HG03521 (cell line): Measurements from ENCODE around the gene MYNN.
A peak's percentile ranks its signal among the peaks of the same experiment; 100 is the strongest.
"Not testable (repeated sequence)": the region's sequence is repeated elsewhere in the genome, so short reads cannot be mapped to it uniquely, and the experiment has no call there.

Experiments
- ATAC-seq: cut with Tn5 transposase; IDR thresholded peaks from one replicate; pipeline ENCODE4 v1.9.1; 2021; ENCODE audit warnings: mild to moderate bottlenecking, moderate library complexity; ENCODE audit not compliant: unreplicated experiment

MYNN gene

DNA sequence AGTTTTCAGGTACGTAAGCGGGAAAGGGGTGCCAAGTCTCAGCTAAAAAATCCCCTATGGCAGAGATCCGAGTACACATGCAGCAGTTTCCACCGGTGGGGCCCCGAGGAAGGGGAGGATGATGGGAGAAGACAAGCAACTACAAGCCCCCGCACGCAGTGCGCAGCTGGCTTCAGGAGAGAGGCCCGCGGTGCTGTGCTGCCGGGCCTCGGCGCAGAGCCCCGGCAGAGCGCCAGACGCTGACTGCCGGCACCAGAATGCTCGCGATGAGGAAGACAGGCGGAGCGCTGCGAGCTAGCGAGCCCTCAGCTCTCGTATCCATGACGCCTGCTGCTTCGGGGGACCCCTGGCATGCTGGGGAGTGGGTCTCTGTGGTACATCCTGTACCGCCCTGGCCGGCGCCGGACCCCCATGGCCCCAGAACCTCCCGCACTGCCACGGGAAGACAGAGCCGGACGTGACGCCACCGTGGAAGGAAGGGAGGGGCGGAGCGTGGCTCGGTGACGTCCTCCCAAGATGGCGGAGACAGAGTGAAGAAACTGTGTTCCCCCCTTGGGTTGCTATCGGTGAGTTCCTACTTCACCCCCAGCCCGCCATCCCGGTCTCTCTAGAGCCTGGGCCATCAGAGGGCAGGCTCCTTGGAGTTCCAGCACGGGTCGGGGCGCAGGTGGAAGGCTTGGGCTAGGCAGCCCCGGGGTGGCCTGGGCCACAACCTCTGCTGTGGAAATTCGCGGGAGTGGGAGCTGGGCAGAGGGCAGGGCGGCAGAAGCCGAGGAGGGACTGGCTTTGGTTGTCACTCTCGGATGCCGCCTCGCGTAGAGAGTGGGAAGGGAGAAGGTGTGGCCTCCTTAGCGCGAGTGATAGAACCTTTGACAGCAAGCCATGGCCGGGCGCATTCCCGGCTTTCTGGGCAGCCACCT, at the start of gene MYNN:
MYNN (plus strand) TSS at position 500 of the 920 bp plus-strand sequence. CDS start 900 bp downstream, outside the sequence.
- peak; percentile 83 for ATAC-seq

DNA sequence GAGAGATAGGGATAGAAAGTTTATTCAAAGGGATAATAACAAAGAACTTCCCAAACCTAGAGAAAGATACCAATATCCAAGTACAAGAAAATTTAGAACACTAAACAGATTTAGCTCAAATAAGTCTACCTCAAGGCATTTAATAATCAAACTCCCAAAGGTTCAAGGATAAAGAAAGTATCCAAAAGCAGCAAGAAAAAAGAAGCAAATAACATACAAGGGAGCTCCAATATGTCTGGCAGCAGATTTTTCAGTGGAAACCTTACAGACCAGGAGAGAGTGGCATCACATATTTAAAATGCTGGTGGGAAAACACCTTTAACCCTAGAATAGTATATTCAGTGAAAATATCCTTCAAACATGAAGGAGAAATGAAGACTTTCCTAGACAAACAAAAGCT, 41.3 kb upstream of the MYNN start:
- ATAC-seq = not testable (repeated sequence)

DNA sequence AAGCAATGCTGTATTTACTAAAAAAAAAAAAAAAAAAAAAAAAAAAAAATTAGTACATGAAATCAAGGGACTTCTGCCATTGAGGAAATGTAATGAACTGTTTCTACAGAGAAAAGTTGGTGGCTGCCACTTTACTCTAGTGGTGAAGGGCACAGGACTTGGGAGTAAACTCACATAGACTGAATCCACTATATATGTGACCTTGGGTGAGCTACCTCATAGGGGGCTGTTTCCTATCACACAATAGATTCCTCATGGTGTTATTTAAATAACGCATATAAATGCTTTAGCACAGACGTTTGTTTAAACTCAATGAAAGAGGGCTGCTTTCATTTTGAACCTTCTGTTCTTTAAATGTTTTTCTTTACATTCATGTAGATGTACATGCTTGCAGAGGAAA, 34.1 kb upstream of the MYNN start:
- no peak for ATAC-seq

DNA sequence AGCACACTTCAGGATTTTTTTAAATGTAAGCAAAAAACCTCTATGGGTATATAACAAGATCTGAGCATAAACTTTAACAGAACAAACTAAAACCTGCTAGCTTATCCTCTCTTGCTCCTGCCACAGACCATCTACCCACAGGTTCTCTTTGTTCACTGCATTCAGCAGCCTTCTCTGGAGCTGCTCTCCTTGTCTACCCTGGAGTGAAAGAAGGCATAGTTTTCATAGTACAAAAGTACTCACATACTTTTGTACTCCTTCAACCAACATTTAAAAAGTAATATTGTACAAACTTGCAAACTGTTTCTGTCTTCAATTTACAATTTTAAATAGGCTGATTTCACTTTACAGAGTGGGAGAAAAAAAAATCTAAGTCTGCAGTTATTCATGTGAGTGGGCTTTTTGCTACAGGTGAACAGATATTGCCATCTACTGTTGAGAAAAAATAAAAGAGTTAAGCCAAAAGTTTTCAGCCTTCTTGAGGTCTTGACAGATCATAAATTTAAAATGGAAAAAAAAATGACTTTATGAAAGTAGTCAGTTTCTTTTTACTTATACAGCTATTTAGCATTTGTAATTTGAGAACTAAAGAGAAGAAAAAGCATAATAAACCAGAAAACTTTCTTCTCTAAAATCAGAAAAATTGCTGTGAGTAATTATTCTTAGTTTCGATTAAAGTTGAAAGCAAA, 28.7 kb upstream of the MYNN start:
- ATAC-seq = no peak

DNA sequence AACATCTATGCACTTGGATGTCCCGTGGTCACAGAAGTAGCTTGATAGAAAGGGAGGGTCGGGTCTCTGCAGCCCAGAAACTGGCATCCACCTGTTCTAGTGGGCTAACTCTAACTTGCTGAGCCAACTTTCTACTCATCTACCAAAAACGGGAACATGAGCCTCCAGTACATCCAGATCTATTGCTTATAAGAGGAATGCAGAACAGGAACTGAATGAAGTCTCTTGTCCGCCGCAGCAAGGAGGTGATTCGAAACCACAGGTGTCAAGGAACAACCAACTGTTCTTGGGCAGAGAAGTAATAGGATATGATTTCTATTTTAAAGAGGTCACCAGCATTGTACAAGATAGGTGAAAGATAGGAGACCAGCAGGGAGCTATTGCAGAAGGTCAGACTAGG, 26.3 kb upstream of the MYNN start:
- ATAC-seq = no peak

DNA sequence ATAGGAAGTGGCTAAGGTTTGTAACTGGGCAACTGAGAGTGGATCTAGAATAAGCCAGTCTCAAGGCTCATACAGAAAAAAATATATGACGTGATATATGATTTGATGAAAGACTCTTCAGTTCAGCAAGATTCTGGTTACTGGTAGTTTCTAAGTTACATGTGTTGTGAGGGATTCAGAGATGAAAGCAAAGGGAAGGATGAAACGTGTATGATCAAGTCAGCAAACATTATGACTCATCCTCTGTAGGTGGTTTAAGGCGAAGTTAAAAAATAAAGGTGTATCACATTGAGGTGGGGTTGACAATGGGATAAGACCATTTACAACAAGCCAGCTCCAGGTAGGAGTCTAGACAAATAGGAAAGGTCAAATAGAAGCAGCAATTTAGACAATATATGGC, 24.5 kb upstream of the MYNN start:
- ATAC-seq = no peak

DNA sequence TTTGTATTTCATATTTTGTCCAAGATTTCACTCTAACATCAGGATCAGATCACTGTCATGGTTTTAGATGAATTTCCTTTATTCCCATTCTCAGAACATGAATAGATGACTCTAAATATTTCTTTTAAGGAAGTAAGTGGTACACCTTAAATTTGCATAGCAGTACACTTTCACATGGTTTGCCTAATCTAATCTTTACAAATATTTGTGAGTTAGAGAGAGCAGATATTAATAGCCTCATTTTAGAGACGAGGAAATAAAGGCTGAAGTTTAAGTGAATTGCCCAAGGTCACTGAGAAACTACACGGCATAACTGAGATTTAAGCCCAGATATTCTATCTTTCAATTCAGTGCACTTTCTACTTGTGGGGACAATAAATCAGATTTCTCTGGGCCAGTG, 22.5 kb upstream of the MYNN start:
- ATAC-seq = no peak

DNA sequence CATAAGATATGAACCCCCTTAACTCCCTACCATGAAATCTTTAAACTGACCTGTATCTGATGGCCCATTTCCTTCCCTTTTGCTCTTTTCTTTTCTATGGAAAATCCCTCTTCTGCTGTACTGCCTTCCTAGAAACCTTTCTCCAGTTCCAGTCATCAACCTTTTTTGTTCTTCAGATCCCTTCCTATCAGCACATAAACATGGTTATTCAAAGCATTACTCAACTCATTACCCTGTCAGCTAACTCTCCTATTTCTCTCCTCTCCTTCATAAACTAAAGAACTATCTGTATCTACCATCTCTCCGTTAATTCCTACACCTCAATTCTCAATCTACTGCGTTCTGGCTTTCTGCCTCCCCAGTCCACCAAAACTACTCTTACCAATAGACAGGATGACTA, 21.3 kb upstream of the MYNN start:
- ATAC-seq = no peak

DNA sequence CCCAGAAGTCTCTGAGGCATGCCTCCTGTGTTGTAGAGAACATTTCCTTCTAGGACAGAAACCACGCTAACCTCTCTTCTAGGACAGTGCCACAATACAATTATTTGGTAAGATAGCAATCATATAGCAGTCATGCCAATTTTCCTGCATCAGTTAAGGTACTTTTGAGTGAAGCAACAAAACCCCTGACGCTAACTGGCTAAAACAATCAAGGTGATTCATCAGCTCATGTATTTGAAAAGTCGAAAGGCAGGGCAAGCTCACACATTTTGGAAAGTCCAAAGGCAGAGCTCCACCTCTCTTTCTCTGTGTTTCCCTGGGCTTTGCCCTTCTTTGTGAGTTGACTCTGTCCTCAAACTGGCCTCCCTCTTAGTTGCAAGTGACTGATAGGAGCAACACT, 18.5 kb upstream of the MYNN start:
- no peak for ATAC-seq

DNA sequence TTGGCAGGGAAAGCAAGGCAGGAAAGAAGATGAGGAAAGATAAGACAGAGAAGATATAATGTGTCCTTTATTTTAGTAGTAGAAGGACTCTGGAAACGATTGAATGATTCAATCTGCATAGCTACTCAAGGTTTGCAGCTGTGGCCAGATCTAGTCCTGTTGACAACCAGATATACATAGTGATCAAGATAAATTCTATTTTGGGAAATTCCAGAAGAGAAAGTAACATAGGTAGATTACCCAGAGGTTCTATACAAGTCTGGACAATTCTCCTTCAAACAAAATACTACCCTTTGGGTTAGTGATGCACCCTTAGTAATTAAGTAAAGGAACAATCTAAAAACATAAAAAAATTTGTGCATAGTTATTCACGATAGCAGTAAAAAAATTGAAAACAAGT, 17.7 kb upstream of the MYNN start:
- no peak for ATAC-seq

DNA sequence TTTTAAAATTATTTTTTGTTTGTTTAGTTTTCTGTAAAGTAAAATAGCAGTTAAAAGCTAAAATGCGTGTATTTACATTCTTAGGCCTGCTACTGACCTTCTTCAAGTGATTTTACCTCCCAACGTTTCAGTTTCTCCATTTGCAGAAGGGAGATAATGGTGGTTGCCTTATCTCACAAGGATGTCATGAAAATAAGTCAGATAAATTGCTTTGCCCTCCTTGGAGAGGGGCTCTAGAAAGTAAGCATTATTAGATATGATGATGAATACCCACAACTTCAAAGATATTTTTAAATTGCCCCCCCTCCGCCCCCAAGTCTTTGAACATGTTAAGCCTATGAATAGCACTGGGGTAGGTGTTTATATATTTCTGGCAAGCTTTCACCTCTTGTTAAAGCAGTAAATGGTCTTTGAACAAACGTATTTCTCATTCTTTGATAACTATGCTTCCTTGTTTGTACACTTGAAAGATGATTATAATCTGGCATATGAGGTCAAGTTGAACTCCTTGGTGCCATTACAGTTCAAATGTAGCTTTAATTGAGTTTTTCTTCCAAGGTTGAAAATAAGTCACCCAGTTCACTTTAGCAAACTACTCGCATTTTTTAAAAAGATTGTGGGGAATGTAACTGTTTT, 14.7 kb upstream of the MYNN start:
- no peak for ATAC-seq

DNA sequence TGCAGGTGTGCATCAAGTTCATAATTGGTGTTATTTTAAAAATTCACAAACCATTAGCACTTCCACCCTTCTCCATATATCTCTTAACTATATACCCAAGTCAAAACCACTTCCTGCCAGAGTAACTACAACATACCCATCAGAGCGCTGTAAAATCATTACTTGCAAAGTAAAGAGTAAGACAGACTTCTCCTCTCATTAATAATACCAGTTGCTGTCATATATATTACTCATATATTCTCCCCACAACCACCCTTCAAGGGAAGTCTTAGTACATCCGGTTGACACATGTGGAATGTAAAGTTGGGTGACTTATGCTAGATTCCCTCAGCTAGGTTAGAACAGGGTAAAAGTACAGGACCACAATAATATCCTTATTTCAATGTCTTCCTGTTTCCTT, 13.9 kb upstream of the MYNN start:
- ATAC-seq = peak; percentile 47

DNA sequence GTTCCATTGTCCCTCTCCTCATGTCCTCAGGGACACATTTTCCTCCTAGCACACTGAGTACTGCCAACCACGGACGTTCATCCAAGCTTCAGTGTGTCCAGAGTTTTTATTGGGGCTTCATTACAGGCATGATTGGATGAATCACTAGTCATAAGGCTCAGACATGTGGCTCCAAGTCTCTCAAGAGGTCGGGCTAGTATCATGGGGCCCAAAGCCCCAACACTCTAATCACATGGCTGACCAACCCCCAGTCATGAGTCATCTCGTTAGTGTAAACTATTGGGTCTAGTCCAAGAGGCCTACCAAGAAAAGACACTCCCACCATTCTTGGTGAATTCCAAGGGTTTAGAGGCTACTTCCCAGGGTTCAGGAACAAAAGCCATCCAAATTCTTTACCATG, 12.7 kb upstream of the MYNN start:
- ATAC-seq = no peak

DNA sequence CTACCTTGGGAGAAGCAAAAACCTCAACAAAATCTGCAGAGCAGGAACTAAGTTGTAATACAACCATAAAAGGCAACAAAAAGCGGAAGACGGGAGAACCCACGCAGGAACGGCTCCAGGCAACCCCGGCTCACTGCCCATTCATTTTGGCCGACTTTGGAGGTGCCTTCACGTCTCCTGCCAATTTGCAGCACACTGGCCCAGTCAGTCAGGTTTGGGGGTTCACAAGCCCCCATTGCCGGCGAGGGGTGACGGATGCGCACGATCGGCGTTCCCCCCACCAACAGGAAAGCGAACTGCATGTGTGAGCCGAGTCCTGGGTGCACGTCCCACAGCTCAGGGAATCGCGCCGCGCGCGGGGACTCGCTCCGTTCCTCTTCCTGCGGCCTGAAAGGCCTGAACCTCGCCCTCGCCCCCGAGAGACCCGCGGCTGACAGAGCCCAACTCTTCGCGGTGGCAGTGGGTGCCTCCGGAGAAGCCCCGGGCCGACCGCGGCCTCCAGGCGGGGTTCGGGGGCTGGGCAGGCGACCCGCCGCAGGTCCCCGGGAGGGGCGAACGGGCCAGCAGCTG, 8.8 kb upstream of the MYNN start:
- ATAC-seq = peak; percentile 39

DNA sequence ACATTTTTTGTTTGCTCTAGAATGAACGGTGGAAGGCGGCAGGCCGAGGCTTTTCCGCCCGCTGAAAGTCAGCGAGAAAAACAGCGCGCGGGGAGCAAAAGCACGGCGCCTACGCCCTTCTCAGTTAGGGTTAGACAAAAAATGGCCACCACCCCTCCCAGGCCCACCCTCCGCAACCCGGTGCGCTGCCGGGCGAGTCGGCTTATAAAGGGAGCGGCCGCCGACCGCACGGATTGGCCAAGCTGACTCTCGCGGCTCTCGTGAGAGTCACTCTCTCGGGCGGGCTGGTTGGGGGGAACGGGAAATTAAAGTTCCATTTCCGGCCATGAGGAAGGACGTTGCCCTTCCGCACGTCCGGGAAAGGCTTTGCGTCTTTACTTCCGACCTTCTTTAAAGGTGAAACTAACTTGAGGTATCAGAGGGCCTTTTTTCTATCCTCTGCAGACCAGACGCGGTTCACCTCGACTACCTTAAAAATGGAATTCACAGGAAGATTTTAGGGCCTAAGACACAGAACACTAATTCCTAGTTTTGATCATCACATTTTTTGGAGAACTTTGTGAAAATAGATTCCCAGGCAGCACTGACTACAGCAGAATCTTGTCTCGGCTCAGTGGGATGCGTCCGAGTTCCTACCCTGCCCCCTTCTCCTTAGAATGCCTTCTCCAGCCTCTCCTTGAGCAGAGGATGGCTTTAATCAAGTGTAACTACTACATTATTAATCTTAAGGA, 8.1 kb upstream of the MYNN start, which contains the start of gene TERC:
TERC (minus strand) TSS at position 179 of the 731 bp plus-strand sequence.
- peak; percentile 74 for ATAC-seq

DNA sequence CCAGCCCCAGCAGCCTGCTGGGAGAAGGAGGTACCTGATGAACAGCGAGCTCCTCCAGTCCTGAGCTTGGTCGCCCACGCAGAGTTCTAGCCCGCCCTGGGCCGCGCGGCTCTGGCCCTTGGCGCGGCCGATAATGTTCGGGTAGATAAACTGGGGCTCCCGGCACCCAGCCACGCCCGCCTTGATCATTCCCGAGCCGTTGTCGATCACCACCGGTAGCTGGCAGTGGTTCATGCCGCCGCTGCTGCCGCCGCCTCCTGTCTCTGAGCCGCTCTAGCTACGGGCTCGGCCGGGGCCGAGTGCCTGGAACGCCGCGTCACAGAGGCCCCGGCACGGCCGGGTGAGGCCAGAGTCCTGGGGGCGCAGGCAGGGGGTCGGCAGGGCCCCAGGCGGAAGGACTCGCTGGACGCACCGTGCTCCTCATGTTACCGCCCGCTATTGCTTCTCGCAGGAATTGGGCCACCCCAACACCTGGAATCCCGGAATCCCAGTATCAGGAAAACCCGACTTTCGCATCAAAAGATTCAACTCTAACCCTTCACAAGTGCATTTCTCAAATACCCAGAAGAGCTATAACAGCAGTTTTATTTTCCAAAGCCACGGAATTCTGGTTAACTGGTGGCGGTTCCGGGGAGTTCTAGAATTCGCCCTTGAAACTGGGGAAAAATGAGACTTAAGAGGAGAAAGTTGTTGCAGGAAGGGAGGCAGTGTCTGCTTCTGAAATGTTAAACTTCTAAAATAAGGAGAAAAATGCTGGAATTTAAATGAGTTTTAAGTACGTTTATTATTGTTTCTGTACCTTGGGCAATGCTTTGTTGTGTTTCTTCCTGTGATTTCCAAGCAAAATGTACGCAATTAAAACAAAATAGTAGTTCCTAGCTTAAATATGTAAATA, 3.7 kb upstream of the MYNN start, which contains the start of gene ACTRT3:
ACTRT3 (minus strand) TSS at position 275 of the 895 bp plus-strand sequence; CDS start at position 234, 41 bp downstream.
- ATAC-seq = peak; percentile 21

DNA sequence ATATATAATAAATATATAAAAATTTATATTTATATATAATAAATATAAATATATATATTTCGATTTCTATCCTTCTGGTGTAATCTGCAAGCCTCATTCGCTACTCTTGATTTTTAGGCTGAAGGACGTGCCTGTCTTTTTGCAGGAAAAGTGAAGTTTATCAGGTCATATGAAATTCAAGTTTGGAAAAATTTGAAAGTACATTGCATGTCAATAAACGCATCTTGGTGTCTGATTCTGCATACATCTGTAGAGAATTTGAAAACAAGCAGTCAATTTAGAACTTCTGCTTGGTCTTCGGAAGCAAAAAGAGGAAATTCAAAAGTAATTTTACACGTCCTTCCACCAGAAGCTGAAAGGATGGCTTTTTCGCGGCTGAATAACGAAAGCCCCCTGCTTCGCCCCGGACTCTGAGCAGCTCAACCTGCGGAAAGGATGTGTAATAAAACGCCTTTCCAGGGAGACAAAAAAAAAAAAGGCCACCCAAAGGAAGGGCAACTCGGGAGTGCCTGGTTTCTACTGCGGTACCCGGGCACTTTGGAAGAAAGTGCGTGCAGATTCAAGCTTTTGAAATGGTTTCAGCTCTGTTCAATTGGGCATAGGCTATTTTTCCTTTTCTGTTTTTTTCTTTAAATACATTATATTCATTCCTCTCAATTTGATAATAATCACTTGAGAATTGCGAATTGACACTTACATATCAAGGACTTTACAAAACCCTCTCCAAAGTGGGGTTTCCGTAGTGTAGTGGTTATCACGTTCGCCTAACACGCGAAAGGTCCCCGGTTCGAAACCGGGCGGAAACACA, 1.5 kb upstream of the MYNN start:
- ATAC-seq = no peak

DNA sequence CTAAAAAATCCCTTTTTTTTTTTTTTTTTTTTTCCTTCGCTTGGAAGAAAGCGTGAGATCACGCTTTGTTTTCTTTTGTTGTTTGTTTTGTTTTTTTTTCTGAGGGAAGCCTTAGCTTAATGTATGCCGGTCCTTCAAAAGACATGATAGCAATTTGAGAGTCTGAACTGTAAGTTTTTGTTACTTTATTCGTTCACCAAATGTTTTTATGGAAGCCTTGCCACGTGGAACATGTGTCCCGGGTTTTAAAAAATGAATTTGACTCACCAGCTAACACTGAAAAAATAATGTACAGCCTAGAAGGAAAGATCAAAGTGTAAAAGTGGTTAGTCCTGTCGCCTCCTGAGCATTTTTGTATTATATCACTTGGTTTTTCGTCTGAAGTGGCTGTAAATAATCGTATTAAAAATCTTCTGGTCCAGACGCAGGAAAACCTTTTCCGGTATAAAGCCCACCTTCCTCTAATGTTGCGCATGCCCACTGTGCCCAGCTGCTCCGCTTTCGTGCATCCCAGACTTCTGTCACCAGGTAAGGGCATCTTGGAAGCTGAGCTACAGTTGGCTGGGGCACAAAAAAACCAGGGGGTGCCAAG, 795 bp upstream of the MYNN start:
- ATAC-seq = peak; percentile 5
